ENCODE results near the gene ZNF699.
"Not testable (repeated sequence)": the region's sequence is repeated elsewhere in the genome, so short reads cannot be mapped to it uniquely, and the experiment has no call there.

Gene ZNF699

GRCh38 chr19:9309139-9309973 lies at the start of gene ZNF699:
Gene ZNF699 (minus strand): TSS chr19:9309838. CDS start chr19:9305119, 4,719 bp downstream.
- DNase-seq (ENCODE audit: low read depth): peak; percentile 97

GRCh38 chr19:9354651-9355050 lies 45.0 kb upstream of the ZNF699 start:
- DNase-seq (ENCODE audit: low read depth): peak; percentile 16

- no peak for DNase-seq (ENCODE audit: low read depth)
Measured at GRCh38 chr19:9353011-9353410, 43.4 kb upstream of the ZNF699 start.

GRCh38 chr19:9352505-9352904 lies 42.9 kb upstream of the ZNF699 start:
- no peak for DNase-seq (ENCODE audit: low read depth)

- no peak for DNase-seq (ENCODE audit: low read depth)
Measured at GRCh38 chr19:9348671-9349070, 39.0 kb upstream of the ZNF699 start.

- DNase-seq (ENCODE audit: low read depth): no peak
Measured at GRCh38 chr19:9348253-9348652, 38.6 kb upstream of the ZNF699 start.

GRCh38 chr19:9345005-9345404 lies 35.4 kb upstream of the ZNF699 start:
- DNase-seq (ENCODE audit: low read depth): no peak

- no peak for DNase-seq (ENCODE audit: low read depth)
Measured at GRCh38 chr19:9342610-9343304, 33.1 kb upstream of the ZNF699 start.

GRCh38 chr19:9329999-9330398 lies 20.4 kb upstream of the ZNF699 start:
- DNase-seq (ENCODE audit: low read depth): no peak

GRCh38 chr19:9324584-9324962 lies 14.9 kb upstream of the ZNF699 start:
- no peak for DNase-seq (ENCODE audit: low read depth)

- DNase-seq (ENCODE audit: low read depth): peak; percentile 95
Measured at GRCh38 chr19:9323919-9324583, 14.4 kb upstream of the ZNF699 start, which contains the start of gene ZNF559. Gene ZNF559 (plus strand): TSS chr19:9324179. CDS start chr19:9338550, 14,371 bp downstream.

GRCh38 chr19:9323557-9323918 lies 13.9 kb upstream of the ZNF699 start:
- peak; percentile 91 for DNase-seq (ENCODE audit: low read depth)

- not testable (repeated sequence) for DNase-seq (ENCODE audit: low read depth)
Measured at GRCh38 chr19:9322201-9322600, 12.6 kb upstream of the ZNF699 start.

- not testable (repeated sequence) for DNase-seq (ENCODE audit: low read depth)
Measured at GRCh38 chr19:9321756-9322155, 12.1 kb upstream of the ZNF699 start.

- DNase-seq (ENCODE audit: low read depth): no peak
Measured at GRCh38 chr19:9321338-9321737, 11.7 kb upstream of the ZNF699 start.

- DNase-seq (ENCODE audit: low read depth): no peak
Measured at GRCh38 chr19:9313756-9314155, 4.1 kb upstream of the ZNF699 start.

- DNase-seq (ENCODE audit: low read depth): no peak
Measured at GRCh38 chr19:9309974-9310446, 372 bp upstream of the ZNF699 start.

GRCh38 chr19:9308091-9308770 lies 1.4 kb downstream of the ZNF699 start:
- no peak for DNase-seq (ENCODE audit: low read depth)

GRCh38 chr19:9306443-9306842 lies 3.2 kb downstream of the ZNF699 start:
- peak; percentile 43 for DNase-seq (ENCODE audit: low read depth)

GRCh38 chr19:9296336-9296735 lies 13.3 kb downstream of the ZNF699 start:
- DNase-seq (ENCODE audit: low read depth): no peak

GRCh38 chr19:9295411-9295849 lies 14.2 kb downstream of the ZNF699 start:
- DNase-seq (ENCODE audit: low read depth): no peak

All from fibroblast of gingiva (primary cell).